Kasumi-1 (cell line): ENCODE measurements around the gene CFL1.

Source experiments
- DNase-seq, 2 experiments: peaks; one replicate each; lab custom pipeline; 2025; lab: John Stamatoyannopoulos, UW

The CFL1 gene

DNA sequence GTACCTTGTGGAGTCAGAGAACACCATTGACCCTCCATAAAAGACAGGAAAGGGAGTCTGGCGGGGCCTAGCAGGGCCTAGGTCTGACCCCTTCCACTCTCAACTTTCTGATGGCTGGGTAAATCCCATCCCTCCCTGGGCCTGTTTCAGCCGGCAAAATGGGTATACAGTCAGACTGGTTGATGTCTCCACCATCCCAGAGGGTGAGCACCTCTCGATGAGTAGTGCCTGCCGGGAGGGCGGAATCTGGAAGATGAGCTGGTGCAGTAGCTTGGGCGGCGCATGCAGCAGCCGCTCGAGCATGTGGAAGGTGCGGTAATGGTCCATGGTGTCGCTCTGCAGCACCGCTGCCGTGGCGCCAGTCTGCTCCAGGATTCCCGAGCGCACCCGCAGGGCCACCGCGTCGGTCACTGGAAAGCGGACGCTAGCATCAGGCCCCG is 29.8 kb upstream of the CFL1 start:
- DNase-seq, result no peak

DNA sequence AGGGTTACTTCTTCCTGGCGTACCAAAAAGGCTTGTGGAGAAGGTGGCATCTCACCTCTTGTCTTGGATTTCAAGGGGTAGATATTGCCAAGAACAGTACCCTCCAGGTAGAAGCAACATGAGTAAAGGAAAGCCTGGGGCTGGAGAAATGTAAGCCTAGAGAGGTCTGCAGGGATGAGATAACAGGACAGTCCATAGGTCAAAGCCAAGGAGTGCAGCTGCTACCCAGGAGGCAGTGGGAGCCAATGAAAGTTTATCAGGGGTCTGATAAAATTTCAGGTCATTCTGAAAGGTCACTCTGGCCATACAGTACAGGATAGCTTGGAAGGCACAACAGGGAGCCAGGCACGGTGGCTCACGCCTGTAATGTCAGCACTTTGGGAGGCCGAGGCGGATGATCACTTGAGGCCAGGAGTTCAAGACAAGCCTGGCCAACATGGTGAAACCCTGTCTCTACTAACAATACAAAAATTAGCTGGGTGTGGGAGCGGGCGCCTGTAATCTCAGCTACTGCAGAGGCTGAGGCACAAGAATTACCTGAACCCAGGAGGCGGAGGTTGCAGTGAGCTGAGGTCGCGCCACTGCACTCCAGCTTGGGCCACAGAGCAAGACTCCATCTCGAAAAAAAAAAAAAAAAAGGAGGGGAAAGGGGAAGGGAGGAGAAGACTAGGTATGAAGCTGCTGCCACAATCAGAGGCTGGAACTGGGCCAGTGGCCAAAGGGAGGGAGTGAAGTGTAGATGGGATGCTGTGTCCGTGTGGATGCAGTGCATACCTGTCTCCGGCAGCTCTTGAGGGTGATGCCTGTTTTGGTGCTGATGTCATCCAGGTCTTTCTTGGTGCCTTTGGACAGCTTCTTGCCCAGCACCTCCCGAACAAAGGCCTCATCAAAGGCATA is 29.1 kb upstream of the CFL1 start:
- DNase-seq, result no peak

DNA sequence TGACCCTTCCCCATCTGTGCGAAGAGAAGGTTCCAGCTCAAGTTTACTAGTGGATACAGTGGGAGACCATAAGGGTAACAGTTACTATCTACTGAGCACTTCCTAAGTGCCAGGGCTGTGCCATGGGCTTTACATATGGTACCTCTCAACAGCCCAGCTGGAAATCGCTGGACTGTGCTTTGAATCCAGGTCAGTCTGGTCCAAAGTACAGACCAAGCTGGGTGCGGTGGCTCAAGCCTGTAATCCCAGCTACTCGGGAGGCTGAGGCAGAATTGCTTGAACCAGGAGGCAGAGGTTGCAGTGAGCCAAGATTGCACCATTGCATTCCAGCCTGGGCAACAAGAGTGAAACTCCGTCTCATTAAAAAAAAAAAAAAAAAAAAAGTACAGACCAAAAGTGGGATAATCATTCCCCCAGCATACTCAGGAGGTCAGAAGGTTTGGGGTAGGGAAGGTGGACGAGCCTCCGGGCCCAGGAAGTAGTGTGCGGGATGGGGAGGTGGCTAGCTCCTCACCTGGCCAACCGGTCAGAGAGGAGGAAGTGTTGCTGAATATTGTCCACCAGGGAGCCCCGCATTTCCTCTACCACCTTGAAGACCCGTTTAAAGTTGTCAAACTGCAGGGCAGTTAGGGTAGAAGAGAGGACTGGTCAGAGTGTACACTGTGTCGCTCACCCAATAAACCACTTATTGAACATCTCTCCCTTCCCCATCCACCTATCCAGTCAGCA is 28.0 kb upstream of the CFL1 start:
- no peak for DNase-seq

DNA sequence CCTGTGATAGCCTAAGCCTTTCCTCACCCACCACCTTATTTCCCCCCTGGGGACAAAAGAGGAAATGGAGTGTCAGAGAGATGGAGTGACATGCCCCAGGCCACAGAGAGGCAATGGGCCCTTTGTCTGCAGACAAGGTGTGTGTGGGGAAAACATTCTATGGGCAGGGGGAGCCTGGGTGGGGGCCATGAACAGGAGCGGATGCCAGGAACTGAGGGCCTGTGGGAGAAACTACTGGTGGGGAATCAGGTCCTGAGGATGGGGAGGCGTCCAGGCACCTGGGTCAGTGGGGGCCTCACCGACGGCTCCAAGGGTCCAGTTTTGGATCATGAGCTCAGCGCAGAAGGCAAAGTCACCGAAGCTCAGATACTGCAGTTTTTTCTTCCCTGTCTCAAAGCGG is 27.3 kb upstream of the CFL1 start:
- DNase-seq, result no peak

DNA sequence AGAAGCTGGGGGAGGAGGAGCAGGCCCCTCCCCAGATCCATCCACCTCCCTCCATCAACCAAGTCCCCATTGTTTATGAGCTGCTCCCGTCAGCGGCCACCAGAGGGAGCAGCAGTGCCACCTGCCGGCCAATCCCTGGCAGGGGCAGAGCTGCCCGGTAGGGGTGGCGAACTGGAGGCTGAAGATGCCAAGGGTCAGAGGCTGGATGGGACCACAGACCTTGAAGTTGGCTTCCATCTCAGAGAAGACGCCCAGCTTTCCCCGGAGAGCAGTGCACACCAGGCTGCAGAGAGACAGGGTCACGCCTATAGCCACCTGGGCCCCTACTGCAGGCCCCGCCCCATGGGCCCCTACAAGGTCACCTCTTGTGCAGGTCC is 26.7 kb upstream of the CFL1 start:
- DNase-seq, result peak; percentile 74 to 85

DNA sequence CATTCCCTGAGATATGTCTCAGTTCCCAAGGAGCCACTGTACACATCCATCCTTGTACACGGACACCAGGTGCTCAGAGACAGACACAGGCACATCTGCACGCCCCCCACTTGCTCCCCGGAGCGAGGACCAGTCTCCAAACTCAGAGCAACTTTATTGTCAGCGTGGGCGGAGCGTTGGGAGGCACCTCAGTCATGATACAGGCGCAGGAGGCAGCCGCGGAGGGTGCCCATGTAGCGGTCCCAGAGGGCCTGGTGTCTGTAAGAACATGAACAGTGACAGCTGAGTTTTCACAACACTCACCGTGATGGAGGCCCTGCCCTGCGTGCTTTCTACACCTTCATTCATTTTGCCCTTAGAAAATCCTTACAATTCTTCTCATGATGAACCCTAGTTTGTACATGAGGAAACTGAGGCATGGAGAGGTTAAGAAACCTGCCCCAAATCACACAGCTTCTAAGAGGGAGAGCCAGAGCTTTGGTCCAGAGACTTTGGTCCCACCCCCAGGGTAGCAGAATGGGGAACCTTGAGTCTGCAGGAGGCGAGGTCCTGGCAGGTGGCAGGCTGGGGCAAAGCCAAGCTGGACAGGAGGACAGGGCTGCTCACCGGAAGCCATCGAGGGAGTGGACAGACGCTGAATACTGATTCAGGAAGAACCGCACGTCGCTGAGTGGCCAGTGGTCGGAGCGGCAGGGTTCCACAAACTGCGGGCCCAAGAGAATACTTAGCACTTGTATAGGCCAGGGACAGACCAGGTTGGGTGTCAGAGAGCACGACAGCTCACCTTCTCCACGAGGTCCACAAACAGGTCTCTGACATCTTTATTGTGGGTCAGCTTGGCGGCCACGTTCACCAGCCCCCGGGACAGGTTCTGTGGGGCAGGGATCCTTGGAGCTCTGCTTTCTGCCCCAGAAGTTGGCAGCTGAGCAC is 26.1 kb upstream of the CFL1 start:
- no peak for DNase-seq

DNA sequence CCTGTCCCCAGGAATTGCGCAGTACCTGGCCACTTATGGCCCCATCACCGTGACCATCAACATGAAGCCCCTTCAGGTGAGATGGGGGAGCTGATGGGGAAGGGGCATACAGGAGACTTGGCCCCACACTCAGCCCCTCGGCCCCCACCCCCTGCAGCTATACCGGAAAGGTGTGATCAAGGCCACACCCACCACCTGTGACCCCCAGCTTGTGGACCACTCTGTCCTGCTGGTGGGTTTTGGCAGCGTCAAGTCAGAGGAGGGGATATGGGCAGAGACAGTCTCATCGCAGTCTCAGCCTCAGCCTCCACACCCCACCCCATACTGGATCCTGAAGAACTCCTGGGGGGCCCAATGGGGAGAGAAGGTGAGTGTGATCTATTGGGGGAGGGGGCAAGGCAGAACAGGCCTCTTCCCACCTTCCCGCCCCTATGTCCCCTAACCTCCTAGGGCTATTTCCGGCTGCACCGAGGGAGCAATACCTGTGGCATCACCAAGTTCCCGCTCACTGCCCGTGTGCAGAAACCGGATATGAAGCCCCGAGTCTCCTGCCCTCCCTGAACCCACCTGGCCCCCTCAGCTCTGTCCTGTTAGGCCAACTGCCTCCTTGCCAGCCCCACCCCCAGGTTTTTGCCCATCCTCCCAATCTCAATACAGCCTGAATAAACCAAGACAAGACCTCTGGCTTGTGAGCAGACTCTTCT is 25.2 kb upstream of the CFL1 start:
- no peak for DNase-seq

DNA sequence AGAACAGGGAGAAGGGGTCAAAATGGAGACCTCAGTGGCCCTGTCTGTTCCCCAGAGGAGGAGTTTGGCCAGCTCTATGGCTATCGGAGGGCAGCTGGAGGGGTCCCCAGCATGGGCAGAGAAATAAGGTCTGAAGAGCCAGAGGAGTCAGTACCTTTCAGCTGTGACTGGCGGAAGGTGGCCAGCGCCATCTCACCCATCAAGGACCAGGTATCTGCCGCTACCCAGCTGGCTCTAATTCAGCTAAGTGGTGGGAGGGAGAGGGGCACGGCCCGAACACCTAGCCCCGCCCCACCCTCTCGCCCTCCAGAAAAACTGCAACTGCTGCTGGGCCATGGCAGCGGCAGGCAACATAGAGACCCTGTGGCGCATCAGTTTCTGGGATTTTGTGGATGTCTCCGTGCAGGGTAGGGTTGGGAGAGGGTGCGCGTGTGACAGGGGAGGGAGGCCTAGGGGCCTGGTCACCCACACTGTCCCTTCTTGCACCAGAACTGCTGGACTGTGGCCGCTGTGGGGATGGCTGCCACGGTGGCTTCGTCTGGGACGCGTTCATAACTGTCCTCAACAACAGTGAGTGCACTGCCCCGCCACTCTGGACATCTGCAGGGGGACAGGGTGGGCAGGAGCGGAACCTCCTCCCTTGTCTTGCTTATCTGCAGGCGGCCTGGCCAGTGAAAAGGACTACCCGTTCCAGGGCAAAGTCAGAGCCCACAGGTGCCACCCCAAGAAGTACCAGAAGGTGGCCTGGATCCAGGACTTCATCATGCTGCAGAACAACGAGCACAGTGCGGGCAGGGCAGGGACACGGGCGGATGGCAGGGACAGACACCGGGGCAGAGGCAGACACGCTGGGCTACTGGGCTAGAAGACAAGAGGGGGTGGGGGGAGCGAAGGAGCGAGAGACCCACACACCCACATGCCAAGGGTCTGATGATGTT is 24.4 kb upstream of the CFL1 start:
- no peak for DNase-seq

DNA sequence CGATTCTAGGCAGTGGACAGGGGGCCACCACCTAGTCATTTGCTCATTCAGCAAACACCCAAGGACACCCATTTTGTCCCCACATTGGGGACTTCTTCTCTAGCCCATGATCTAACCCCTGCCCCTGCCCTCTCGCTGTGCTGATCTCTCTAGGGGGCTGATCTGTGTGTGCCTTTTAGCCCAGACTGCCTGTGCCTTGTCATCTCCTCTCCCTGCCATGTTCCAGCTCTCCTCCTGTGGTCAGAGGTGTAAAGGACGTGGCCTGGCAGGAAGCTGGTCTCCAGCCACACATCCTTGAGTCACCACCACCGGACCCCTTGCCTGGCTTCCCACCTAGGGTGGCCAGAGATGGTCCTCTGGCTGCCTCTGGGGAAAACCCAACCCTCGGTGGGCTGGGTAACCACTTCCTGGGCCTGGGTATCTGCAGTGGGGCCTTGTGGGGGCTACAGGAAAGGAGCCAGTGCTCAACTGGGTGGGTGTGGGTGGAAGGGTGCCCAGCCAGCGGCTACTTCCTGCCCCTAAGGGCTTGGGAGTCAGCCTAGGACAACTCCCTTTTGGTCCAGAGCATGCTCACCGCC is 23.0 kb upstream of the CFL1 start:
- no peak for DNase-seq

DNA sequence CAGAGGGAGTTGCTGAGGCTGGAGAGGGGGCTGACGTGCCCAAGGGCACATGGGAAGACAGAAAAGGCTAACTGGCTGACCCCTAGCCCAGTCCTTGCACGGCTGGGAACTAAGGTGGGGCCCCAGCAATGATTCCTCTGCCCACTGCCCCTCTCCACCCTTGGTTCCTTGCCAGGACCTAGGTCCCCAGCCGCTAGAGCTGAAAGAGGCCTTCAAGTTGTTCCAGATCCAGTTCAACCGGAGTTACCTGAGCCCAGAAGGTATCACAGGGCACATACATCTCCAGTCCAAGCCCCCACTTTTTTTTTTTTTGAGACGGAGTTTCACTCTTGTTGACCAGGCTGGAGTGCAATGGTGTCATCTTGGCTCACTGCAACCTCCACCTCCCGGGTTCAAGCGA is 22.0 kb upstream of the CFL1 start:
- no peak for DNase-seq

DNA sequence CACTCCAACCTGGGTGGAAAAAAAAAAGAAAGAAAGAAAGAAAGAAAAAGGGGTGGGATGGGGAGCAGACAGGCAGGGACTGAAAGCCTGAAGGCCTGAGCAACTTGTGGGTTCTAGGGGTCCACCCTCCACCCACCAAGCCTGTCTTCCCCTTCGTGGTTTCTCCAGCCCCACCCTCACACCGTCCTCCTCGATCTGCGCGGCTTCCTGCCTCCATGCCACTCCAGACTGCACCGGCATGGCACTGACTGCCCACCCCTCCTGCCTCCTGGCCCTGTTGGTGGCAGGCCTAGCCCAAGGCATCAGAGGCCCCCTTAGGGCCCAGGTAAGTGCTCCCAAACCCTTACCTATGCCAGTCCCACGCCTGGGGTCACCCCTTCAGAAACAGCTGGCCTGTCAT is 21.6 kb upstream of the CFL1 start, which contains the start of gene CTSW:
CTSW (plus strand) TSS at position 221 of the 400 bp plus-strand sequence; CDS start at position 239, 18 bp downstream.
- DNase-seq, result no peak

DNA sequence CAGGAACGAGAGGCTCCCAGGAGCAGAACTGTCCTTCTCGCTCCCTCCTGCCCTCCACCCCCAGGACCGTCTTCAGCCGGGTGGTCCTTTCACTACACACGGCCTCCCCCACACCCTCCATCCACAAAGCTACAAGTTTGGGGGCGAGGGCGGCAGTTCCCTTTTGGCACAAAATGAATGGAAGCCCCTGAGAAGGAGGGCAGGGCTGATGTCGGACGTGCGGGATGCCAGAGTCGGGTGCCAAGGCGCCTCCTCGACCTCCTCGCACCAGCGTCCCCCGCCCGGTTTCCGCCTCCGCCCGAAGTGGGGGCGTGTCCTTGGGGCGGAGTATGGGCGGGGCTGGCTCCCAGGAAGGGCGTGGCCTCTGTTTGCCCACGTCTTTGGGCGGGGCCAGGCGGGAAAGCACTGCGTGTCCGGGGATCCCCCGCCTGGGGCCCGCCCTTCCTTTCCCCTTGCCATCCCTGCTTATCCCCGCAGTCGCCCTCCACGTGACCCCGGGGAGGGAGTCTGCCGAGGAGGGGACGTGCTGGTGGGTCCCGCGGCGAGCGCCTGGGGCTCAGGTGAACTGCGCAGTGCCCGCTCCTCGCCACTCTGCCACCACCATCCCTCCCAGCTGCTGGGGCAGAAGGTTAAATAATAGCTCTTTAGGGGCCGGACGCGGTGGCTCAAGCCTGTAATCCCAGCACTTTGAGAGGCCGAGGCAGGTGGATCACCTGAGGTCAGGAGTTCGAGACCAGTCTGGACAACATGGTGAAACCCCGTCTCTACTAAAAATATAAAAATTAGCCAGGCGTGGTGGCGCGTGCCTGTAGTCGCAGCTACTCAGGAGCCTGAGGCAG is 15.6 kb upstream of the CFL1 start:
- DNase-seq, result peak; percentile 86 to 88

DNA sequence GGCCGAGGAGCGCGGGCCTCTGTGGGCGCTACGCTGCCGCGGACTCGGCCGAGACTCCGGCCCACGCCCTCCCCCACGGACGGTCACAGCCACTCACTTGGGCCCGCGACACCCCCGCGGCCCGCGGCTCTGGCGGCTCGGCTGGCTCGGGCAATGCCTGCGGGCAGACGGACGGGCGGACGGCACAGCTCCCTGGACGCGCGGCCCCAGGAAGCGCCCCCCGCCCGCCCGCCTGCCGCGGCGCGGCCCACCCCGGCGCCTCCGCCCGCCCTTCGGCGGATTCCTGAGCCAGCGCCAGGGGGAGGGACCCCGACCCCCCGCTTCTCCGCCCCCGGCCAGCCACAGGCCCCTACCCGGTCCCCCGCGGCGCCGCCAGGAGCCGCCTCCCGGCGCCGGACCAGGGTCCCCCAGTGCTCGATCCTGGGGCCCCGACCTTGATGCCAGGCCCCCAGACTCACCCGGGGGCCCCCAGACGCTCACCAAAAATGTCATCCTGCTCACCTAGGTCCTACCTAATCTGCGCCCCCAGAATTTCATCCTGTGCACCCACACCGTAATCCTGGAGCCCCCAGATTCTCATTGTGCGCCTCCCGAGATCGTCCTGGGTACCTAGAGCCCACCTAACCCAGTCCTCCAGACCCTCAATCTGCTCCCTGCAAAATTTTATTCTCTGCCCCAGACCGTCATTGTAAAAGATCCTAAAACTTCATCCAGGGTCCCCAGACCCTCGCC is 14.8 kb upstream of the CFL1 start, which contains the start of gene EFEMP2:
EFEMP2 (minus strand) TSS at position 215 of the 732 bp plus-strand sequence. CDS start 446 bp downstream, outside the sequence.
- no peak for DNase-seq

DNA sequence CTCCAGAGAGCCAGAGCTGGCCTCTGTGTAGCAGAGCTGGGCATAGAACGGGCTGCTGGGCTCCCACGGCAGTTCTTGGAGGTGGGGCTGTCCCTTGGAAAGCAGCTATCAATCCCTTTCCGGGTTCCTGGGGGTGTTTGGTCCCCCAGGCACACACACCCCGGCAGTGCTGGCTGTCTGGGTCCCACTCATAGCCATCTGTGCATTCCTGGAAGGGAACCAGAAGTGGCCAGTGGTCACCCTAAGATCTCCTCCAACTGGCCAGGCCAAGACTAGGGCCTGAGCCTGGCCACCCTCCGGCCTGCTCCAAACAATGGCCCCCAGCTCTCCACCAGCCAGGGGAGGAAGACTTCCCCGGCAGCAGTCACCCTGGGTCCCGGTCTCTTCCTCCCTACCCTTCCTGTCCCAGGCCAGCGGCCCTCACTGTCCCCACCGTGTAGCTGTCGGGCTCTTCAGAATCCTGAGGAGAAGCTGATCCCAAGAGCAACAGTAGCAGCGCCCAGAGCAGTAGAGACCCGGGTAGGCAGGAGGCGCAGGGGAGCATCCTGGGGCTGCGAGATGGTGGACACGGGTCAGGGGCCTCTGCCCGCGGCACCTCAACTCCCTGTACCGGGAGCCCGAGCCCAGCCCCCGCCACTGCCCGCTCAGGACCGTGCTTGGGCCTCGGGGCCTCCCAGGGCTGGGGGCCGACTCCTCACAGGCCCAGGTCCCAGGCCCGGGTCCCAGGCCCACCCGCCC is 14.0 kb upstream of the CFL1 start:
- no peak for DNase-seq

DNA sequence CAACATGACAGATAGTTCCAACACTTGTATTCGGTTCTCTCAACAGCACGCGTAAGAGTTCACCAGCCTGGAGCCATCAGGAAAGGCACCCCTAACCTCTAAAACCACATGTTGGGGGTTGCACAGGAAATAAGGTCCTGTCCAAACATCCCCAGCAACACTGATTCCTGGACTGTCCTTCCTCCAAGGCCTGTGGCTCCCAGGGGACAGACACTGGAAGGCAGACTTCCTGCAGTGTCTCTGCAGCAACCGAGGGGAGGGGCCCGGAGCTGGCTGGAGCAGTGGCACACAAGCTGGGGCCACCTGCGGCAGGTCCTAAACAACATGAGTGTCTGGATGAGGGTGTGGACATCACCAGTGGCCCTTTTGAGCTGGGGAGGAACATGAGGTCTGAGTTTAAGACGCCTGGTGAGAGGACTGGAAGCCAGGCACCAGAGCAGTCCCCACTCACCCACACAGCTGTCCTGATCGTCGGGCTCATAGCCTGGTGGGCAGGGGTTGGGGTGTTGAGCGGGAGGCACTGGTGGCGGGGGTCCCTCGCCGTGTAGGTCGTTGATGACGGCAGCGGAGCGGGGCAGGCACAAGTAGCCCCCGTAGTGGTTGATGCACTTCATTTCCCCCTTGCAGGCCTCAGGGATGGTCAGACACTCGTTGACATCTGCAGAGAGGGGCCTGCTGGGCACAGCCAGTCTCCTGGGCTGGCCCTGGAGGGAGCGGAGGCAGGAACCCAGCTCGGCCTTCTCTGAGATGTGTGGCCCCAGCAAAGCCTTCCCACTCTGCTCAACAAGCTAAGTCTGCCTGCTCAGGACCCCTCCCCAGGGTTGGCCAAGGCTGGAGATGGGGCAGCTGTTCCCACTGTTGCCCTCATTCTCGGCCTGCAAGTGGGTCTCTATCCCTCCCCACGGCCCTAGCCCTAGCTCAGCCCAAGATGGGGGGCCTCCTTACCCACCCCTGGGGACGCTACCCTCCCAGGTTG is 13.0 kb upstream of the CFL1 start:
- peak; percentile 30 to 53 for DNase-seq

DNA sequence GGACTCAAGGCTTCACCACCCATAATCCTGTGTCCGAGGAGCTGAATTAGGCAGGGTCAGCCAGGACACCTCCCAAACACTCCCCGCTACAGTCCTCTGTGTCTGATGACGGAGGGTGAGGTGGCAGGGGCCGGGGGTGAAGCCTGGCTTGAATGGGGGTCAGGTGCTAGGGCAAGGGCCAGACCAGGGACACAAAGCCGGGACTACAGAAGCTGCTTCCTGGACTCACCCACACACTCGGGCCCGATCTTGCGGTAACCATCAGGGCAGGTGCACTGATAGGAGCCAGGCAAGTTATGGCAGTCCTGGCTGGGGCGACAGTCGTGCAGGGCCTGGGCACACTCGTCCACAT is 12.3 kb upstream of the CFL1 start:
- DNase-seq, result no peak
